HG02678 (cell line): ENCODE measurements around the gene FGD2.

Experiments
- ATAC-seq: cut with Tn5 transposase; IDR thresholded peaks from one replicate; pipeline ENCODE4 v1.9.1; 2021; ENCODE audit warnings: mild to moderate bottlenecking, moderate library complexity; ENCODE audit not compliant: unreplicated experiment

Gene FGD2

GRCh38 chr6:37016995-37017394, 11.5 kb downstream of the FGD2 start:
- no peak for ATAC-seq

- ATAC-seq = no peak
Observed at GRCh38 chr6:37017606-37018197, 12.2 kb downstream of the FGD2 start.

- ATAC-seq = peak; percentile 92
Observed at GRCh38 chr6:37018198-37019064, 13.0 kb downstream of the FGD2 start.

- no peak for ATAC-seq
Observed at GRCh38 chr6:37019065-37019450, 13.6 kb downstream of the FGD2 start.

GRCh38 chr6:37020381-37020780, 14.9 kb downstream of the FGD2 start:
- ATAC-seq = no peak

- no peak for ATAC-seq
Observed at GRCh38 chr6:37020812-37021211, 15.4 kb downstream of the FGD2 start.

- no peak for ATAC-seq
Observed at GRCh38 chr6:37021356-37022129, 16.1 kb downstream of the FGD2 start.

GRCh38 chr6:37022135-37022863, 16.8 kb downstream of the FGD2 start:
- ATAC-seq = no peak

- no peak for ATAC-seq
Observed at GRCh38 chr6:37024656-37025337, 19.3 kb downstream of the FGD2 start.

GRCh38 chr6:37025621-37026466, 20.4 kb downstream of the FGD2 start:
- ATAC-seq = no peak

GRCh38 chr6:37027036-37027720, 21.7 kb downstream of the FGD2 start:
- no peak for ATAC-seq

- no peak for ATAC-seq
Observed at GRCh38 chr6:37027811-37028469, 22.5 kb downstream of the FGD2 start.

GRCh38 chr6:37029249-37029971, 24.0 kb downstream of the FGD2 start:
- ATAC-seq = peak; percentile 41

- ATAC-seq = no peak
Observed at GRCh38 chr6:37030599-37030998, 25.1 kb downstream of the FGD2 start.

- no peak for ATAC-seq
Observed at GRCh38 chr6:37032239-37032638, 26.8 kb downstream of the FGD2 start.

- ATAC-seq = no peak
Observed at GRCh38 chr6:37033255-37033654, 27.8 kb downstream of the FGD2 start.

- ATAC-seq = no peak
Observed at GRCh38 chr6:37033819-37034795, 28.7 kb downstream of the FGD2 start.
